ENCODE data around the gene POC5.

Gene POC5

GRCh38 chr5:75660678-75661465, 56.4 kb downstream of the POC5 start:
- DNase-seq (ENCODE audit: low read depth in 2 of 2) = no peak

- no peak for DNase-seq (ENCODE audit: low read depth in 2 of 2)
These were observed 57.3 kb downstream of the POC5 start for GRCh38 chr5:75659791-75660450.

DNA sequence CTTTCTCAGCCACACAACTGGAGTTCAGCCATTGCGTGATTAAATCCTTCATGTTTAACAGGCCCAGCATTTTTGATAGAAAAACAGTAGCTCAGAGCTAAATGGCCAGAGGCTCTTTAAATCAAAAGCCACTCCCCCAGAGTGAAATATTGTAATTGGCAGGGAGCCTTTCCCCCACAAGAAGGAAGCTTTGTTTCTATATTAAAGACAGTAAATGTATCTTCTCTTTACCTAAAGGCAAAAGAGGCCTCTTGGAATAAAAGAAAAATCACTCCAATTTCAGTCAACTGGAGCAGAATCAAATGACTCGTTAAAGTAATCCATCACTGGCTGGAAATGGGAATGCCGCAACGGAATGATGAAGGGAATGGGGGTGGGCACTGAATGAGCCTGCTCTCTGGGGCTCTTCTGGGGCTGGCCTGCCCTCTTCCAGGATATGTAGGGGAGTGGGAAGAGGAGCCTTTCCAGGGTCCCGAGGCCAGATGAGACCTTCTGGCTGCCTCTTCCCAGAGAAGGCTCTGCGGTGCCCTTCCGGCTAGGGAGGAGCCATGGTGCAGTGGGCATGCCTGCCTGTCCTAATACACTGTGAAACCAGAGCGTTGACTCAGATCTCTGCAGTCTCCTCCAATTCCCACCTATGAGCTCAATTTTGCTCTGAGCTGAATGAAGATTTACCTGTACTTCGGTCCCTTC, 60.8 kb downstream of the POC5 start:
- peak in 1 of 2 experiments; percentile 8 for DNase-seq (ENCODE audit: low read depth in 2 of 2)

DNA sequence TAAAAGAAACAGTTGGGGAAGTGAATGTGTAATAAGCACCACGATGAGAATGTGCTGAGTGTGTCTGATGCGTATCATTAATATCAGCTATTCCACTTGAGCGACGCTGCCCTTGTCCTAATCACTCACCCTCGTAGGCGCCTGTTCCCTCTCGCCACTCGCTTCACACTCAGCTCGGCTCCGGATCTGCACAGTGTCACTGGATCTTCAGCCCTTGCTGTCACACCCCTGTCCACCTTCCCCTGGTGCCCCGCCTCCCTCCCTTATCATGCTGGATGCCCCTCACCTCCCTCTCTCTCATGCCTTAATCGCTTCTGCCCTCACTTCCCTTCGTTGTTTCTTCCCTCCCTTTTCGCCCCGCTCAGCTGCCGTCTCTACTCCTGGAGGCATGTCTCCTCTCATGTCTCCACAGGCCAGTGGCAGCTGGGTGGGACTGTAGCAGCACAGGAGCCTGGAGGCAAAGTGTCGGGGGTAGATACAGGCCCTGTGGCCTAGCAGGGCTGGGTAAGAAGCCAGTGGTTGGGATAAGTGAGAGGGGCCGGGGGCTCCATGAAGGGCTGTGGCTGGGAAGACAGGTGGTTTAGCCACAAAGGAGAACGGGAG, 62.4 kb downstream of the POC5 start:
- DNase-seq (ENCODE audit: low read depth in 2 of 2) = no peak

DNA sequence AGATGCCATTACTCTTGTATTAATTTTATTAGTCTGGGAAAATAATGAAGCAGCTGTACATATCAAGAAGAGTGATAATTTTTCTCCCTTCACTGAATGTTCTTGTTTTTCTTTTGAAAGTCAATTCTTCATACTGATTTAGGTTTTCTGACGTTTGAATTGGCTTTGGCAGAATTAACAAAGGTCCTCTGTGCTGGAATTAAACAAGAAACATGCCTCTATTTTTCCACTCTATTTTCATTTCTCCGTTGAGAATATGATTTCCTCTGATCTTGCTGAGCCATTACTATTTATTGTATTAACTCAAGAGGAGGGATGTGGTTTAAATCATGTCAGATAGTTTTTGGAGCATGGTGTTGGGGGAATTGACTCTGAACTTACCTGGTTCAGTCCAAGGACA, 63.7 kb downstream of the POC5 start:
- no peak for DNase-seq (ENCODE audit: low read depth in 2 of 2)

DNA sequence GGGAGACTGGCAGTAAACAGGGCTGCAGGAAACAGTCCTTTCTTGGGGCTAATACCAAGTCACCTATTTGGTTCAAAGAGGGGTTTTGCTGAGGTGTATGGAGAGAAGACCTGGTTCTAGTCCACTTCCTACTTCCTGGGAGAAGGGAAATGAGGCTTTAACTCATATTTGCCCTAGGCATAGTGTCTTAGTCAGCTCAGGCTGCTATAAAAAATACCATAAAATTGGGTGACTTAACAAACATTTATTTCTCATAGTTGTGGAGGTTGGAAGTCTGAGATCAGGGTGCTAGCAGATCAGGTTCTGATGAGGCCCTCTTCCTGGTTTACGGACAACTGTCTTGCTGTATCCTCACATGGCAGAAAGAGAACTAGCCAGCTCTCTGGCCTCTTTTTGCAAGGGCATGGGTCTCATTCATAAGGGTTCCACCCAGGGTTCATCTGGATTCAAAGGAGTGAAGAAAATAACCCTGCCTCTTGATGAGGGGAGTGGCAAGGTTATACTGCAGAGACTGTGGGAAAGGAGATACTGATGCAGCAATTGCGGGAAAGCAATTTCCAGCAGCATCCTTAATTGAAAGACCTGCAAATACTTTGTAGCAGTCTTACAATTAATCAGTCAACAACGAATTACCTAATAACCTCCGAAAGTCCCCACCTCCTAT, 65.5 kb downstream of the POC5 start:
- no peak for DNase-seq (ENCODE audit: low read depth in 2 of 2)

- DNase-seq (ENCODE audit: low read depth in 2 of 2) = no peak
These were observed 68.5 kb downstream of the POC5 start for GRCh38 chr5:75648712-75649111.

DNA sequence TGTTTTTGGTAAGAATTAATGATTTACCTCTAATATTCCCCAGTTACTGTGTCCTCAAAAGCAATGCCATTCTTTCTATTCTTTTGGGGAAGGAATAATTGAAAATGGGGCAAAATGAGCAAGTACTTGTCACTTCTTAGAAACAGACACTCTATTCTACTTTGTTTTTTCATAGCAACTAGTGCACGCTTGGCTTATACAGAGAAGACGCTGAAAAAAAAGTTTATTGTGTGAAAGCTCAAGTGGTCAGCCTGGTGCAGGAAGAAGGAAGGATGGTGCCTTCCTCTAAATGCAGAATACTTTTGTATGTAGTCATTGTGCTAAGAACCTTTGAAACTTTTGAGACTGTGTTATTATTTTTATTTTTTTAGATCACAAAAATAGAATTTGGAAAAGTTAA, 76.4 kb downstream of the POC5 start:
- no peak for DNase-seq (ENCODE audit: low read depth in 2 of 2)

DNA sequence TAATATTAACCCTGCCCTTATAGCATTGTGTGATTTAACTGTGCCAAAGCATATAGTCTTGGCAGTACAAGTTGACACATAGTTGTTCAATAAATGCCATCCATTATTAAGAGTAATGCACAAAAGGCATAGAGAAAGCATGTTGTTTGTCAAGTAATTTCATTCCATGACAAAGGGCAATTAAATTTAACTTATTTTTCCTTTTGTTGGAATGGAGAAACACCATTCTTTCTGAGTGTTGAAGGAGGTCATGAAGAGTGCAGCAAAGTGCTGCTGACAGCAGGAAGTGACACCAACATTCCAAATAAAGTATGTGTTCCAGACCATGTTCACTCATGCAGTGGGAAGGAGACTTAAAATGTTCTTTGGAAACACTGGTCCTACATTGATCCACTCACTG, 76.8 kb downstream of the POC5 start:
- DNase-seq (ENCODE audit: low read depth in 2 of 2) = peak; percentile 78 to 84

- no peak for DNase-seq (ENCODE audit: low read depth in 2 of 2)
These were observed 77.5 kb downstream of the POC5 start for GRCh38 chr5:75639535-75640311.

GRCh38 chr5:75637949-75638348, 79.3 kb downstream of the POC5 start:
- DNase-seq (ENCODE audit: low read depth in 2 of 2) = no peak

DNA sequence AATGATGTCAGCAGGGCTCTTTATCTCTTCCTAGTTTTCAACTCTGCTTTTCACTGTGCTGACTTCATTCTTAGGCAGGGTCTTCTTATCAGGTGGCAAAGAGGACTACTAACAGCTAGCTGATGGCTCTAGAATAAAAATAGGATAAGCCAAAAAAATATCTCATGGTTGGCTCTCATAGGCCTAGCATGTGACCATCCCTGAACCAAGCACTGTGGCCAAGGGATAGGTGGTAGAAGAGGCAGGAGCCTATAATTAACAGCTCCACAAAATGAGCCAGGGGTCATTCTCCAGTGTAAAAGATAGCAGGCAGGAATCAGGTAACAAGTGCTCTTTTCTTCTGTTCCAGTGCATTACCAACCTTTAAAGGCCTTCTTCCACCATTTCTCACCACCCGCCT, 84.9 kb downstream of the POC5 start:
- DNase-seq (ENCODE audit: low read depth in 2 of 2) = no peak

- no peak for DNase-seq (ENCODE audit: low read depth in 2 of 2)
These were observed 86.4 kb downstream of the POC5 start for GRCh38 chr5:75630875-75631274.

DNA sequence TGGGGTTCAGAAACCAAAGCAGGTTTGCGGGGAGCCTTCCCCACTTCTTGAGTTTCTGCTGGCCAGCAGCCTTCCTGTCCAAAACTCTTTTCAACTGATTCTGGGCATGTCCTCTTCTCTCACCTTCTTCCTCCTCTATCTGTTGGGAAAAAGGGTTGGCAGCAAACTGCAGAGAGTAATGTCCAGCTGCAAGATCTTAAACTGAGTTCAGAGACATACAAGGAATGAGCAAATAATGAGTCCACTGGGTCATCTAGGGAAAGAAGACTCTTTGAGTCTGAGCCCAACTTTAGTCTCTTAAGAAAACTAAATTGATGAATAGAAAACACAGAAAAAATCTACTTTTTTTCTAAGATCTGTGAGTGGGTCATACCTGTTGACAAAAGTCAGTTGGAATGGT, 89.4 kb downstream of the POC5 start:
- DNase-seq (ENCODE audit: low read depth in 2 of 2) = no peak

DNA sequence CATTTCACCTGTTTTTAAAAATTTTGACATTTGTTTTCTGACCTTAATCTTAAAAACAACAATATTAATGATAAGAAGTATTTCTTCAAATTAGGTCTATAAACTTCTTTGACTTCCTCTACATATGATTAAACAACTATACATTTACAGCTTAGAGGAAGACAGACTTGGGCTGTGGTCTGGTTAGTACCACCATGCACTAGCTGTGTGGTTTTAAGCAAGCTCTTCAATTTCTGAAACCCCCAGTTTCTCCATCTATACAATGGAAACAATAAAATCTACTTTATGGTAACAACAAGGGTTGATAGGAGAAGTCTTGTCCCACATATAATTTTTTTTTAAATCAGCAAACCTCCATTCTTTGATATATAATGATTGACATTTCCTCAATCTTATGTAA, 90.3 kb downstream of the POC5 start:
- DNase-seq (ENCODE audit: low read depth in 2 of 2) = no peak

Data from fibroblast of skin of left biceps (primary cell).